NT2/D1 (cell line): ENCODE measurements around the gene KDM8.

Source experiments
- SUZ12 ChIP-seq: IDR thresholded peaks from 2 replicates; pipeline ENCODE4 v1.6.1; 2011; ENCODE audit not compliant: insufficient read length, insufficient read depth; ENCODE audit errors: extremely low read depth
- YY1 ChIP-seq: IDR thresholded peaks from 2 replicates; pipeline ENCODE4 v1.6.1; 2011; ENCODE audit not compliant: insufficient read length, insufficient read depth
- ZNF274 ChIP-seq: IDR thresholded peaks from 2 replicates; pipeline ENCODE4 v1.6.1; 2011; ENCODE audit warnings: mild to moderate bottlenecking, low read depth, low read length

- TF ChIP-seq YY1 (no peak), ZNF274 (no peak), SUZ12 (no peak)
Measured at GRCh38 chr16:27229891-27230470, 26.7 kb downstream of the KDM8 start.
